HCT116 (cell line): ENCODE results near the gene CNTNAP2. TPM values are rescaled to one million over a fixed set of nuclear protein-coding genes. Genes with fewer than 3 reads are reported as not detected.

Source experiments
- ATAC-seq: fragments of 200-7000 bp; cut with Tn5 transposase; 2 replicates; pipeline ENCODE4 v1.9.1; 2020; ENCODE audit warnings: mild to moderate bottlenecking, moderate library complexity
- BruUV-seq: library from RNA; stranded (reverse); fragments of 400-500 nt; replicated peaks from 2 replicates; lab custom pipeline; 2021; lab: Mats Ljungman, UMichigan
- CTCF ChIA-PET: fragments of 300-600 bp; sonication (Branson Sonifier 250); formaldehyde crosslinking; loops from one replicate; lab custom pipeline; 2021; ENCODE audit warnings: antibody characterized with exemption; lab: Charles Lee
- POLR2A ChIA-PET: fragments of 300-600, 350-600 bp; sonication (Branson Sonifier 250); formaldehyde crosslinking; loops from one replicate; lab custom pipeline; 2021; ENCODE audit warnings: antibody characterized with exemption; lab: Charles Lee
- RAD21 ChIA-PET, 2 experiments: fragments of 300-600 bp; sonication (Branson Sonifier 250); formaldehyde crosslinking; loops; one replicate each; lab custom pipeline; 2023; ENCODE audit warnings: low total read pairs in 2 of 2; ENCODE audit not compliant: uncharacterized antibody in 2 of 2, unreplicated experiment in 2 of 2, low non-redundant PET in 1 of 2; lab: Charles Lee
- DNase-seq: peaks from one replicate; pipeline ENCODE4 v3.0.0-alpha.2; 2010; ENCODE audit warnings: low read depth, low spot score
- H2AFZ ChIP-seq: fragments of 200-600 bp; shearing (Covaris generic), sonication (generic); 2 replicates; pipeline ENCODE4 v1.6.1; 2017; ENCODE audit warnings: low read depth, mixed run types, mixed read lengths, antibody characterized with exemption, low read length; ENCODE audit not compliant: poor library complexity, severe bottlenecking
- H3K27ac ChIP-seq: 2 replicates; pipeline ENCODE4 v1.5.1; 2012; ENCODE audit warnings: low read depth, low read length
- H3K27me3 ChIP-seq: fragments of 200-600 bp; sonication (generic); 2 replicates; pipeline ENCODE4 v1.6.1; 2016; ENCODE audit warnings: mixed run types, low read length, mixed read lengths; ENCODE audit not compliant: insufficient read depth
- H3K36me3 ChIP-seq, 2 experiments: fragments of 200-500 bp in 1 of 2; fragments of 200-600 bp in 1 of 2; sonication (Bioruptor generic) in 1 of 2; sonication (generic) in 1 of 2; 2 replicates each; pipeline versions ENCODE4 v1.5.1 to v1.6.1; 2014 to 2016; ENCODE audit warnings: low read length in 2 of 2, inconsistent platforms in 1 of 2, mixed read lengths in 1 of 2, mixed run types in 1 of 2; ENCODE audit not compliant: insufficient read depth in 2 of 2, control insufficient read depth in 1 of 2
- H3K4me1 ChIP-seq, 2 experiments: fragments of 200-600 bp in 1 of 2; sonication (generic) in 1 of 2; 2 replicates each; pipeline versions ENCODE4 v1.5.1 to v1.6.1; 2012 to 2017; ENCODE audit warnings: low read length in 2 of 2, inconsistent platforms in 1 of 2, mild to moderate bottlenecking in 1 of 2, mixed read lengths in 1 of 2, mixed run types in 1 of 2, moderate library complexity in 1 of 2; ENCODE audit not compliant: insufficient read depth in 2 of 2, control insufficient read depth in 1 of 2
- H3K4me2 ChIP-seq: fragments of 200-600 bp; sonication (generic); 2 replicates; pipeline ENCODE4 v1.6.1; 2017; ENCODE audit warnings: mixed run types, low read length, mixed read lengths
- H3K4me3 ChIP-seq, 2 experiments: fragments of 200-600 bp in 1 of 2; sonication (generic) in 1 of 2; replicated peaks in 1 of 2; 2 replicates each; pipeline ENCODE4 v1.5.1; 2011 to 2016; ENCODE audit warnings: low read length in 2 of 2, control low read depth in 1 of 2, low read depth in 1 of 2, mild to moderate bottlenecking in 1 of 2, mixed read lengths in 1 of 2, mixed run types in 1 of 2
- H3K79me2 ChIP-seq: fragments of 200-600 bp; sonication (generic); 2 replicates; pipeline ENCODE4 v1.6.1; 2017; ENCODE audit warnings: mild to moderate bottlenecking, mixed run types, low read length, moderate library complexity, mixed read lengths; ENCODE audit not compliant: insufficient read depth
- H3K9ac ChIP-seq: fragments of 200-600 bp; sonication (generic); 2 replicates; pipeline ENCODE4 v1.6.1; 2016; ENCODE audit warnings: low read length, mixed read lengths
- H3K9me2 ChIP-seq: fragments of 200-600 bp; sonication (generic), shearing (Covaris generic); 2 replicates; pipeline ENCODE4 v1.6.1; 2017; ENCODE audit warnings: mixed run types, mild to moderate bottlenecking, moderate library complexity; ENCODE audit not compliant: insufficient read depth
- H3K9me3 ChIP-seq, 2 experiments: fragments of 200-500 bp in 1 of 2; fragments of 200-600 bp in 1 of 2; sonication (Bioruptor generic) in 1 of 2; sonication (generic) in 1 of 2; 2 replicates each; pipeline ENCODE4 v1.6.1; 2014 to 2017; ENCODE audit warnings: low read length in 2 of 2, mixed read lengths in 2 of 2, inconsistent platforms in 1 of 2, low read depth in 1 of 2, mild to moderate bottlenecking in 1 of 2, mixed run types in 1 of 2, moderate library complexity in 1 of 2; ENCODE audit not compliant: control insufficient read depth in 1 of 2, insufficient read depth in 1 of 2
- H4K20me1 ChIP-seq: fragments of 200-600 bp; sonication (generic), shearing (Covaris generic); 2 replicates; pipeline ENCODE4 v1.6.1; 2017; ENCODE audit warnings: mixed run types, mild to moderate bottlenecking, moderate library complexity; ENCODE audit not compliant: insufficient read depth
- EGR1 ChIP-seq: IDR thresholded peaks from 2 replicates; pipeline ENCODE4 v1.6.1; 2012; ENCODE audit warnings: low read depth
- FOSL1 ChIP-seq: IDR thresholded peaks from 2 replicates; pipeline ENCODE4 v1.6.1; 2012; ENCODE audit warnings: low read depth
- JUND ChIP-seq: IDR thresholded peaks from 2 replicates; pipeline ENCODE4 v1.6.1; 2012
- POLR2A ChIP-seq: IDR thresholded peaks from 2 replicates; pipeline ENCODE4 v1.7.0; 2011; ENCODE audit warnings: borderline replicate concordance; ENCODE audit not compliant: insufficient read depth, insufficient read length; ENCODE audit errors: extremely low read depth
- RAD21 ChIP-seq: IDR thresholded peaks from 2 replicates; pipeline ENCODE4 v1.6.1; 2012; ENCODE audit warnings: low read depth, mild to moderate bottlenecking
- SIN3A ChIP-seq: IDR thresholded peaks from 2 replicates; pipeline ENCODE4 v1.6.1; 2012; ENCODE audit warnings: low read depth
- SP1 ChIP-seq: IDR thresholded peaks from 2 replicates; pipeline ENCODE4 v1.6.1; 2012; ENCODE audit warnings: low read depth
- SRF ChIP-seq: IDR thresholded peaks from 2 replicates; pipeline ENCODE4 v1.6.1; 2012; ENCODE audit warnings: low read depth
- ZFX ChIP-seq: fragments of 450-650 bp; IDR thresholded peaks from 2 replicates; pipeline ENCODE4 v1.6.1; 2017
- ZNF274 ChIP-seq: fragments of 200-500 bp; sonication (Bioruptor generic); IDR thresholded peaks from 2 replicates; pipeline ENCODE4 v1.6.1; 2014; ENCODE audit warnings: mild to moderate bottlenecking, low read depth, low read length, inconsistent platforms
- intact Hi-C: fragments of 100-400 bp; cut with micrococcal nuclease; formaldehyde crosslinking; loops from 2 replicates; pipeline ENCODE4 v1.10.0; 2022
- total RNA-seq: library from RNA; stranded (reverse); gene quantifications from one replicate; pipeline ENCODE4 v1.2.1, GENCODE V29; 2021; ENCODE audit not compliant: unreplicated experiment
- TF ChIP-seq, protein P1 (sequence below): IDR thresholded peaks from 2 replicates; pipeline ENCODE4 v1.6.1; 2012; ENCODE audit warnings: low read depth
- TF ChIP-seq, protein P2 (sequence below): IDR thresholded peaks from 2 replicates; pipeline ENCODE4 v1.6.1; 2011; ENCODE audit warnings: mild to moderate bottlenecking, low read length, moderate library complexity; ENCODE audit not compliant: insufficient replicate concordance; ENCODE audit errors: extremely low read depth
- TF ChIP-seq, protein P3 (sequence below): IDR thresholded peaks from 2 replicates; pipeline ENCODE4 v1.6.1; 2012

Gene CNTNAP2
- total RNA-seq, 1 experiment from 2014 or later, result 0.37 TPM

DNA sequence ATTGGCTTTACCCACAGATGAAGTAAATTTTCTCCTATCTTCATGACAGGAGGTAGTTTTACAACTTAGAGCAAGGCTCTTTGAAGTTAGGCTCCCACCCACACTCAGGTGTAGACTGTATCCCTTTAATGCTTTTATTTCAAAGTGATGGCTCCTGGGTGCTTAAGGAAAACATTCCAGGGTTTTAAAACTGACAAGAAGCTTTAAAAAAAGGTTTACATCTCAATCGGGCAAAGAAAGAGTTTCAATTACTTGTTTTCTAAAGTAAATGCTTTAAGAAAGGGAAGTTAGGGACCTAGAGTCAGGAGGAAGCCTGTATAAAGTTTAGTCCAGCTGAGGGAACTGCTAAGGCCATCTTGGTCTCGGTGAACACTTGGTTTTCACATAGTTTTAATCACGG is 1320.1 kb downstream of the CNTNAP2 start:
- no peak overlapping the region for H3K9ac ChIP-seq
- H3K4me3 ChIP-seq, result no peak overlapping the region
- peaks cover 3 to 18% of the 10 kb centered on the region in 2 experiments; a peak in 2 of 4 replicates for H3K9me3 ChIP-seq
- no peak overlapping the region for H3K4me2 ChIP-seq
- H3K27me3 ChIP-seq, result no peaks in the 10 kb centered on the region
- no peak for DNase-seq
- intact Hi-C loops, result no loop called here
- H3K36me3 ChIP-seq, result no peaks in the 10 kb centered on the region
- H3K27ac ChIP-seq, result no peak overlapping the region
- H3K4me1 ChIP-seq, result no peaks in the 10 kb centered on the region
- H3K9me2 ChIP-seq, result no peaks in the 10 kb centered on the region
- H4K20me1 ChIP-seq, result no peaks in the 10 kb centered on the region
- BruUV-seq, result no TSS peak
- ATAC-seq, result no peak
- POLR2A ChIA-PET, result no interaction called here
- H2AFZ ChIP-seq, result no peak overlapping the region
- TF ChIP-seq, protein P1, sequence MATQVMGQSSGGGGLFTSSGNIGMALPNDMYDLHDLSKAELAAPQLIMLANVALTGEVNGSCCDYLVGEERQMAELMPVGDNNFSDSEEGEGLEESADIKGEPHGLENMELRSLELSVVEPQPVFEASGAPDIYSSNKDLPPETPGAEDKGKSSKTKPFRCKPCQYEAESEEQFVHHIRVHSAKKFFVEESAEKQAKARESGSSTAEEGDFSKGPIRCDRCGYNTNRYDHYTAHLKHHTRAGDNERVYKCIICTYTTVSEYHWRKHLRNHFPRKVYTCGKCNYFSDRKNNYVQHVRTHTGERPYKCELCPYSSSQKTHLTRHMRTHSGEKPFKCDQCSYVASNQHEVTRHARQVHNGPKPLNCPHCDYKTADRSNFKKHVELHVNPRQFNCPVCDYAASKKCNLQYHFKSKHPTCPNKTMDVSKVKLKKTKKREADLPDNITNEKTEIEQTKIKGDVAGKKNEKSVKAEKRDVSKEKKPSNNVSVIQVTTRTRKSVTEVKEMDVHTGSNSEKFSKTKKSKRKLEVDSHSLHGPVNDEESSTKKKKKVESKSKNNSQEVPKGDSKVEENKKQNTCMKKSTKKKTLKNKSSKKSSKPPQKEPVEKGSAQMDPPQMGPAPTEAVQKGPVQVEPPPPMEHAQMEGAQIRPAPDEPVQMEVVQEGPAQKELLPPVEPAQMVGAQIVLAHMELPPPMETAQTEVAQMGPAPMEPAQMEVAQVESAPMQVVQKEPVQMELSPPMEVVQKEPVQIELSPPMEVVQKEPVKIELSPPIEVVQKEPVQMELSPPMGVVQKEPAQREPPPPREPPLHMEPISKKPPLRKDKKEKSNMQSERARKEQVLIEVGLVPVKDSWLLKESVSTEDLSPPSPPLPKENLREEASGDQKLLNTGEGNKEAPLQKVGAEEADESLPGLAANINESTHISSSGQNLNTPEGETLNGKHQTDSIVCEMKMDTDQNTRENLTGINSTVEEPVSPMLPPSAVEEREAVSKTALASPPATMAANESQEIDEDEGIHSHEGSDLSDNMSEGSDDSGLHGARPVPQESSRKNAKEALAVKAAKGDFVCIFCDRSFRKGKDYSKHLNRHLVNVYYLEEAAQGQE, result no peak
- TF ChIP-seq SIN3A (no peak), SRF (no peak), FOSL1 (no peak), POLR2A (no peak), SP1 (no peak), EGR1 (no peak), ZNF274 (no peak), JUND (no peak), RAD21 (no peak), ZFX (no peak)
- TF ChIP-seq, protein P2, sequence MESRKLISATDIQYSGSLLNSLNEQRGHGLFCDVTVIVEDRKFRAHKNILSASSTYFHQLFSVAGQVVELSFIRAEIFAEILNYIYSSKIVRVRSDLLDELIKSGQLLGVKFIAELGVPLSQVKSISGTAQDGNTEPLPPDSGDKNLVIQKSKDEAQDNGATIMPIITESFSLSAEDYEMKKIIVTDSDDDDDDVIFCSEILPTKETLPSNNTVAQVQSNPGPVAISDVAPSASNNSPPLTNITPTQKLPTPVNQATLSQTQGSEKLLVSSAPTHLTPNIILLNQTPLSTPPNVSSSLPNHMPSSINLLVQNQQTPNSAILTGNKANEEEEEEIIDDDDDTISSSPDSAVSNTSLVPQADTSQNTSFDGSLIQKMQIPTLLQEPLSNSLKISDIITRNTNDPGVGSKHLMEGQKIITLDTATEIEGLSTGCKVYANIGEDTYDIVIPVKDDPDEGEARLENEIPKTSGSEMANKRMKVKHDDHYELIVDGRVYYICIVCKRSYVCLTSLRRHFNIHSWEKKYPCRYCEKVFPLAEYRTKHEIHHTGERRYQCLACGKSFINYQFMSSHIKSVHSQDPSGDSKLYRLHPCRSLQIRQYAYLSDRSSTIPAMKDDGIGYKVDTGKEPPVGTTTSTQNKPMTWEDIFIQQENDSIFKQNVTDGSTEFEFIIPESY, result no peak
- TF ChIP-seq, protein P3, sequence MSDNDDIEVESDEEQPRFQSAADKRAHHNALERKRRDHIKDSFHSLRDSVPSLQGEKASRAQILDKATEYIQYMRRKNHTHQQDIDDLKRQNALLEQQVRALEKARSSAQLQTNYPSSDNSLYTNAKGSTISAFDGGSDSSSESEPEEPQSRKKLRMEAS, result no peak
- TF ChIP-seq, all 23 proteins: peak for 0
- CTCF ChIA-PET, result no interaction called here
- no peaks in the 10 kb centered on the region for H3K79me2 ChIP-seq
- RAD21 ChIA-PET, result no interaction called here
